Subcutaneous adipose tissue (tissue), 4 donors: Measurements from ENCODE around the gene GIMAP7. TPM values are rescaled to one million over a fixed set of nuclear protein-coding genes. Genes with fewer than 3 reads are reported as not detected.

Experiments used
- CTCF ChIP-seq: fragments of 450-650 bp; IDR thresholded peaks from one replicate; pipeline ENCODE4 v1.5.1; 2016; ENCODE audit warnings: low read depth, mild to moderate bottlenecking, control low read depth, antibody characterized with exemption, moderate library complexity
- total RNA-seq, 4 donors: library from RNA; depleted of rRNA; stranded (reverse); fragments of >200 nt; gene quantifications; one replicate each; pipeline ENCODE4 v1.1.0, GENCODE V29; 2016

The GIMAP7 gene
- total RNA-seq, 4 donors from 2014 or later: 13.6 to 39.4 (median 23.4) TPM

GRCh38 chr7:150516956-150517745 lies 2.5 kb downstream of the GIMAP7 start:
- TF ChIP-seq CTCF: no peak

GRCh38 chr7:150519310-150519709 lies 4.6 kb downstream of the GIMAP7 start:
- no peak for TF ChIP-seq CTCF

- no peak for TF ChIP-seq CTCF
Observed at GRCh38 chr7:150520145-150520544, 5.5 kb downstream of the GIMAP7 start.

- TF ChIP-seq CTCF: no peak
Observed at GRCh38 chr7:150524018-150524417, 9.3 kb downstream of the GIMAP7 start.

- TF ChIP-seq CTCF: no peak
Observed at GRCh38 chr7:150531704-150532103, 17.0 kb downstream of the GIMAP7 start.

GRCh38 chr7:150538259-150538658 lies 23.6 kb downstream of the GIMAP7 start:
- no peak for TF ChIP-seq CTCF

- TF ChIP-seq CTCF: no peak
Observed at GRCh38 chr7:150553163-150553562, 38.5 kb downstream of the GIMAP7 start.
